ENCODE measurements around the gene ZDHHC21.

DNA sequence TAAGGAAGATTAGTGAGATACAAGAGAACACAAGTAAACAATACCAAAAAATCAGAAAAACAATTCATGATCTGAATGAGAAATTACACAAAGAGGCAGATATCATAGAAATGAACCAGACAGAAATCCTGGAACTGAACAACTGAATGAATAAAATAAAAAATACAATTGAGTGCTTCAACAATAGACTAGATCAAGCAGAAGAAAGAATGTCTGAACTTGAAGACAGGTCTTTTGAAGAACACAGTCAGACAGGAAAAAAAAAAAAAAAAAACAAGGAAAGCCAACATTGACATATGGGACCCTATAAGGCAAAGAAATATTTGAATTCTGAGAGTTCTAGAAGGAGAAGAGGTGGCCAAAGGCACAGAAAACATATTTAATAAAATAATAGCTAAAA lies 115.2 kb downstream of the ZDHHC21 start:
- no peak for TF ChIP-seq TAF1 (IDR thresholded peaks at IDR 0.05; ENCODE audit: borderline replicate concordance, insufficient read depth, low read length)
- TF ChIP-seq, protein P1, sequence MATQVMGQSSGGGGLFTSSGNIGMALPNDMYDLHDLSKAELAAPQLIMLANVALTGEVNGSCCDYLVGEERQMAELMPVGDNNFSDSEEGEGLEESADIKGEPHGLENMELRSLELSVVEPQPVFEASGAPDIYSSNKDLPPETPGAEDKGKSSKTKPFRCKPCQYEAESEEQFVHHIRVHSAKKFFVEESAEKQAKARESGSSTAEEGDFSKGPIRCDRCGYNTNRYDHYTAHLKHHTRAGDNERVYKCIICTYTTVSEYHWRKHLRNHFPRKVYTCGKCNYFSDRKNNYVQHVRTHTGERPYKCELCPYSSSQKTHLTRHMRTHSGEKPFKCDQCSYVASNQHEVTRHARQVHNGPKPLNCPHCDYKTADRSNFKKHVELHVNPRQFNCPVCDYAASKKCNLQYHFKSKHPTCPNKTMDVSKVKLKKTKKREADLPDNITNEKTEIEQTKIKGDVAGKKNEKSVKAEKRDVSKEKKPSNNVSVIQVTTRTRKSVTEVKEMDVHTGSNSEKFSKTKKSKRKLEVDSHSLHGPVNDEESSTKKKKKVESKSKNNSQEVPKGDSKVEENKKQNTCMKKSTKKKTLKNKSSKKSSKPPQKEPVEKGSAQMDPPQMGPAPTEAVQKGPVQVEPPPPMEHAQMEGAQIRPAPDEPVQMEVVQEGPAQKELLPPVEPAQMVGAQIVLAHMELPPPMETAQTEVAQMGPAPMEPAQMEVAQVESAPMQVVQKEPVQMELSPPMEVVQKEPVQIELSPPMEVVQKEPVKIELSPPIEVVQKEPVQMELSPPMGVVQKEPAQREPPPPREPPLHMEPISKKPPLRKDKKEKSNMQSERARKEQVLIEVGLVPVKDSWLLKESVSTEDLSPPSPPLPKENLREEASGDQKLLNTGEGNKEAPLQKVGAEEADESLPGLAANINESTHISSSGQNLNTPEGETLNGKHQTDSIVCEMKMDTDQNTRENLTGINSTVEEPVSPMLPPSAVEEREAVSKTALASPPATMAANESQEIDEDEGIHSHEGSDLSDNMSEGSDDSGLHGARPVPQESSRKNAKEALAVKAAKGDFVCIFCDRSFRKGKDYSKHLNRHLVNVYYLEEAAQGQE (IDR thresholded peaks at IDR 0.05; ENCODE audit: insufficient read depth in 1 of 2, low read depth in 2 of 2, low read length in 2 of 2) = no peak
- TF ChIP-seq POLR2AphosphoS5 (IDR thresholded peaks at IDR 0.05; ENCODE audit: low read depth, low read length) = no peak
- no peak for TF ChIP-seq SIN3A (IDR thresholded peaks at IDR 0.05; ENCODE audit: borderline replicate concordance, insufficient read depth, low read length)
- no peak for TF ChIP-seq FOXP2 (optimal IDR thresholded peaks at IDR 0.05; ENCODE audit: borderline replicate concordance, extremely low read depth, extremely low read length, insufficient read depth)

Data from PFSK-1 (cell line).